Hepatocyte (in vitro differentiated cells): ENCODE measurements around the gene NOS1AP.

Experiments used
- CTCF ChIP-seq: fragments of 200-600 bp; sonication (generic); IDR thresholded peaks from 2 replicates; pipeline ENCODE4 v1.5.1; 2016; ENCODE audit warnings: antibody characterized with exemption, mild to moderate bottlenecking; ENCODE audit not compliant: poor library complexity
- EZH2 ChIP-seq: fragments of 200-600 bp; sonication (generic); IDR thresholded peaks from 2 replicates; pipeline ENCODE4 v1.6.1; 2016; ENCODE audit warnings: antibody characterized with exemption, mild to moderate bottlenecking, borderline replicate concordance

GRCh38 chr1:162091681-162092524 lies 22.4 kb downstream of the NOS1AP start:
- TF ChIP-seq CTCF (no peak), EZH2 (no peak)
